Upper lobe of left lung (tissue), 6 donors: ENCODE measurements around the gene DNAJB12. TPM values are rescaled to one million over a fixed set of nuclear protein-coding genes. Genes with fewer than 3 reads are reported as not detected.

Experiments
- ATAC-seq, 2 donors: fragments of 200-7000 bp; cut with Tn5 transposase; one replicate each; pipeline ENCODE4 v1.9.1; 2022; ENCODE audit warnings: mild to moderate bottlenecking in 2 of 2, moderate library complexity in 2 of 2; ENCODE audit not compliant: low FRiP score in 2 of 2
- DNase-seq, 2 donors: peaks; one replicate each; pipeline ENCODE4 v3.0.0-alpha.2; 2019 to 2020
- H3K27ac ChIP-seq, 4 donors: fragments of 200-600 bp; sonication (generic); one replicate each; pipeline ENCODE4 v1.5.1; 2016 to 2019
- H3K27me3 ChIP-seq, 4 donors: fragments of 200-600 bp; sonication (generic); one replicate each; pipeline ENCODE4 v1.5.1; 2017 to 2019
- H3K36me3 ChIP-seq, 4 donors: fragments of 200-600 bp; sonication (generic); one replicate each; pipeline ENCODE4 v1.5.1; 2016 to 2019
- H3K4me1 ChIP-seq, 4 donors: fragments of 200-600 bp; sonication (generic); one replicate each; pipeline ENCODE4 v1.5.1; 2018 to 2019
- H3K4me3 ChIP-seq, 4 donors: fragments of 200-600 bp; sonication (generic); one replicate each; pipeline ENCODE4 v1.5.1; 2017 to 2019; ENCODE audit warnings: mild to moderate bottlenecking in 2 of 4, moderate library complexity in 1 of 4
- H3K9me3 ChIP-seq, 4 donors: fragments of 200-600 bp; sonication (generic); one replicate each; pipeline ENCODE4 v1.5.1; 2018 to 2019
- EP300 ChIP-seq, 4 donors: sonication (generic); formaldehyde crosslinking; IDR thresholded peaks; one replicate each; pipeline ENCODE4 v1.5.1; 2017; ENCODE audit warnings: antibody characterized with exemption in 4 of 4, control low read depth in 2 of 4
- POLR2A ChIP-seq, 4 donors: fragments of 450-650 bp; IDR thresholded peaks; one replicate each; pipeline ENCODE4 v1.5.1; 2016 to 2017; ENCODE audit warnings: antibody characterized with exemption in 4 of 4, mild to moderate bottlenecking in 2 of 4
- POLR2AphosphoS5 ChIP-seq, 2 donors: sonication (generic); formaldehyde crosslinking; IDR thresholded peaks; one replicate each; pipeline ENCODE4 v1.5.1; 2017; ENCODE audit warnings: antibody characterized with exemption in 2 of 2
- WGBS, 2 donors: methylation state at CpG; one replicate each; pipeline ENCODE4 v1.1.5; 2017 to 2018; 5-methylcytosine and 5-hydroxymethylcytosine counted together
- total RNA-seq, 6 donors: library from RNA; depleted of rRNA in 4 of 6; stranded (reverse); fragments of >200 nt in 4 of 6; gene quantifications; one replicate each; pipeline versions ENCODE4 v1.1.0 to v1.2.1, GENCODE V29; 2016 to 2021
- TF ChIP-seq, protein P1 (sequence below), 6 experiments: fragments of 450-650 bp in 4 of 6; fragments of 200-600 bp in 2 of 6; sonication (generic) in 2 of 6; IDR thresholded peaks; one replicate each; pipeline ENCODE4 v1.5.1; 2016 to 2019; ENCODE audit warnings: antibody characterized with exemption in 6 of 6
- donor health status: DM: no; HTN: no; CAD: no; lungs with moderate emphysema.
- donor health status: DM: no; HTN: yes; CAD: no; lungs with severe emphysema.

Gene DNAJB12
- total RNA-seq, 6 donors from 2014 or later = 24.4 to 81.7 (median 49.2) TPM

DNA sequence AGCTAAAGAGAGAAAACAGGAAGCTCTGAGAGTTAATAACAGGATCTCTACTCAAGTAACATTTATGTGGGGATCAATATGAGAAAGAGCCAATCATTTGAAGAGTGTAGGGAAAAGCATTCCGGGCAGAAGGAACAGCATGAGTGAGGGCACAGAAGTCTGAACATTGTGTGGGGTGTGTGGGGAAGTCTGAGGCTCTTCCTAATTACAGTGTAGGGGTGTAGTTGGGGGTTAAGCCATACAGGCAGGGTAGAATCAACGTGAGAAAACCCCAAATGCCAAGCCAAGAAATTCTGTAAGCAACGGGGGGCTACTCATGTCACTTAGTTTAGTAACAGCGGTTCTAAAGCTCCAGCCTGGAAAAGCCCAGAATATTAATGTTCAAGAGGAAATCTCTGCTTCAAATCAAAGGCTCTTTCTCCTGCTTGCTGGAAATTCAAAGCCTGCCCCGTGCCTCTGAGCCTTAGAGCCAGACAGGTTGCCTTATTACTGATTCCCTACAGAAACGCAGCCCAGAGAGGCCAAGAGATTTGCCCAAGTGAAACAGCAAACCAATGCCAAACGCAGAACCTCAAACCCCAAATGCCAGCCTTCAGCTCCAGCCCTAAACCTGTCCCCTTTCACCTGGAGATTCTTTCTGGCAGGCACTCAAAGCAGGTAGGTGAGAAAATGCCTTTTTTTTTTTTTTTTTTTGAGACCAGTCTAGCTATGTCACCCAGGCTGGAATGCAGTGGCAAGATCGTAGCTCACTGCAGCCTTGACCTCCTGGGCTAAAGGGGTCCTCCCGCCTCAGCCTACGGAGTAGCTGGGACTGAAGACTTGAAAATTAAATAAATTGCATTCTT is 36.1 kb downstream of the DNAJB12 start:
- TF ChIP-seq POLR2A (IDR thresholded peaks at IDR 0.05) (no peak), EP300 (IDR thresholded peaks at IDR 0.05) (no peak), POLR2AphosphoS5 (IDR thresholded peaks at IDR 0.05) (no peak)
- TF ChIP-seq, protein P1, sequence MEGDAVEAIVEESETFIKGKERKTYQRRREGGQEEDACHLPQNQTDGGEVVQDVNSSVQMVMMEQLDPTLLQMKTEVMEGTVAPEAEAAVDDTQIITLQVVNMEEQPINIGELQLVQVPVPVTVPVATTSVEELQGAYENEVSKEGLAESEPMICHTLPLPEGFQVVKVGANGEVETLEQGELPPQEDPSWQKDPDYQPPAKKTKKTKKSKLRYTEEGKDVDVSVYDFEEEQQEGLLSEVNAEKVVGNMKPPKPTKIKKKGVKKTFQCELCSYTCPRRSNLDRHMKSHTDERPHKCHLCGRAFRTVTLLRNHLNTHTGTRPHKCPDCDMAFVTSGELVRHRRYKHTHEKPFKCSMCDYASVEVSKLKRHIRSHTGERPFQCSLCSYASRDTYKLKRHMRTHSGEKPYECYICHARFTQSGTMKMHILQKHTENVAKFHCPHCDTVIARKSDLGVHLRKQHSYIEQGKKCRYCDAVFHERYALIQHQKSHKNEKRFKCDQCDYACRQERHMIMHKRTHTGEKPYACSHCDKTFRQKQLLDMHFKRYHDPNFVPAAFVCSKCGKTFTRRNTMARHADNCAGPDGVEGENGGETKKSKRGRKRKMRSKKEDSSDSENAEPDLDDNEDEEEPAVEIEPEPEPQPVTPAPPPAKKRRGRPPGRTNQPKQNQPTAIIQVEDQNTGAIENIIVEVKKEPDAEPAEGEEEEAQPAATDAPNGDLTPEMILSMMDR (IDR thresholded peaks at IDR 0.05) = no peak
- WGBS, 2 donors = 47% methylated on average over 10 of the region's 10 CpGs
- peak overlapping the region; percentile 90 to 99 (median 96) for H3K27ac ChIP-seq
- ATAC-seq (no peak), DNase-seq (no peak)
- no peaks in the 10 kb centered on the region for H3K36me3 ChIP-seq
- H3K4me1 ChIP-seq = peaks cover 78 to 93% (median 82%) of the 10 kb centered on the region in 4 donors
- no peaks in the 10 kb centered on the region for H3K9me3 ChIP-seq
- H3K4me3 ChIP-seq = peak overlapping the region in 3 of 4 donors; percentile 34 to 53 (median 47)
- H3K27me3 ChIP-seq = no peaks in the 10 kb centered on the region

DNA sequence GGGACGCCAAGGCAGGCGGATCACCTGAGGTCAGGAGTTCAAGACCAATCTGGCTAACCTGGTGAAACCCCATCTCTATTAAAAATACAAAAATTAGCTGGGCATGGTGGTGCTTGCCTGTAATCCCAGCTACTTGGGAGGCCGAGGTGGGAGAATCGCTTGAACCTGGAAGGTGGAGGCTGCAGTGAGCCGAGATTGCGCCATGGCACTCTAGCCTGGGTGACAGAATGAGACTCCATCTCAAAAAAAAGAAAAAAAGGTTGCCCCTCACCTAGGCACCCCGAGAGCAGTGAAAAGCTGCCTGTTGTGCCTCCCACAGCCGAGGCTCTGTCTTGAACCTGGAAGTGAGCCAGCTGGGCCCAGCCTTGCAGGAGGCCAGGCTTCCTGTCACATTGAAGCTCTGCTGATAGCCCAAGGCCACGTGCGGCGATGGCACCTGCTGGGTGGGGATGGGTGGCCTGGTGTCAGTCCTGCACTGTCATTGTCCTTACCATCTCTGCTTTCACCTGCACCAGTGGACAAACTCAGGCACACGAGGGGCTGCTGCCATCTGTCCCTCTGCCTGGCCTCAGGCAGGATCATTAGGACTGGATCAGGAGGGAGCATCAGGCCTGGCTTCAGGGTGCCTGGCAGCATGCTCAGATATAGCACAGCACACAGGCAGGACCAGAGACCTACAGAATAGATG is 37.8 kb downstream of the DNAJB12 start:
- Histone ChIP-seq H3K4me1 (peaks cover 67 to 76% (median 72%) of the 10 kb centered on the region in 4 donors), H3K27me3 (no peaks in the 10 kb centered on the region), H3K36me3 (no peaks in the 10 kb centered on the region), H3K27ac (peak overlapping the region; percentile 69 to 94 (median 83)), H3K4me3 (no peak overlapping the region), H3K9me3 (no peaks in the 10 kb centered on the region)
- TF ChIP-seq EP300 (IDR thresholded peaks at IDR 0.05) = no peak
- TF ChIP-seq POLR2AphosphoS5 (IDR thresholded peaks at IDR 0.05) = peak in 1 of 2 donors; percentile 50
- 65 to 75% methylated on average over 9 to 12 of the region's 12 CpGs for WGBS, 2 donors
- DNase-seq = peak; percentile 61 to 77
- ATAC-seq = no peak

DNA sequence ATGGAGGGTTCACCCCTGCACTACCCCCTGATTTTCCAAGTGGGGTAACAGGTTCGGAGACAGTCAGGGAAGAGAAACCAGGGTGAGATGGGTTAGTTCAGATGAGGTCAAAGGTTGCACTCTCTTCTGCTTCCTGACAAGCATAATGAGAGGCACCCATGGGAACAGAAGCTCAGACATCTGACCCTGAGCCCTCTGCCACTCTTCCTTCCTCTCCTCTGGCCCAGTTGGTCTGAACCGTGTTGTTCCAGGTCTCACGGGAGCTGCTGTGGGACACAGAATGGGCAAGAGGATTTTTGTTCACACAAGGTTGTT is 38.4 kb downstream of the DNAJB12 start:
- H3K4me3 ChIP-seq = no peak overlapping the region
- H3K4me1 ChIP-seq = peaks cover 63 to 70% (median 69%) of the 10 kb centered on the region in 4 donors
- peak overlapping the region; percentile 69 to 94 (median 83) for H3K27ac ChIP-seq
- no peaks in the 10 kb centered on the region for H3K27me3 ChIP-seq
- ATAC-seq (no peak), DNase-seq (no peak)
- TF ChIP-seq EP300 (IDR thresholded peaks at IDR 0.05) = no peak
- no peak for TF ChIP-seq POLR2A (IDR thresholded peaks at IDR 0.05)
- peak in 1 of 2 donors; percentile 29 for TF ChIP-seq POLR2AphosphoS5 (IDR thresholded peaks at IDR 0.05)
- TF ChIP-seq, protein P1 (IDR thresholded peaks at IDR 0.05) = no peak
- 38 to 60% methylated on average over 3 of the region's 3 CpGs for WGBS, 2 donors
- no peaks in the 10 kb centered on the region for H3K36me3 ChIP-seq
- H3K9me3 ChIP-seq = no peaks in the 10 kb centered on the region

DNA sequence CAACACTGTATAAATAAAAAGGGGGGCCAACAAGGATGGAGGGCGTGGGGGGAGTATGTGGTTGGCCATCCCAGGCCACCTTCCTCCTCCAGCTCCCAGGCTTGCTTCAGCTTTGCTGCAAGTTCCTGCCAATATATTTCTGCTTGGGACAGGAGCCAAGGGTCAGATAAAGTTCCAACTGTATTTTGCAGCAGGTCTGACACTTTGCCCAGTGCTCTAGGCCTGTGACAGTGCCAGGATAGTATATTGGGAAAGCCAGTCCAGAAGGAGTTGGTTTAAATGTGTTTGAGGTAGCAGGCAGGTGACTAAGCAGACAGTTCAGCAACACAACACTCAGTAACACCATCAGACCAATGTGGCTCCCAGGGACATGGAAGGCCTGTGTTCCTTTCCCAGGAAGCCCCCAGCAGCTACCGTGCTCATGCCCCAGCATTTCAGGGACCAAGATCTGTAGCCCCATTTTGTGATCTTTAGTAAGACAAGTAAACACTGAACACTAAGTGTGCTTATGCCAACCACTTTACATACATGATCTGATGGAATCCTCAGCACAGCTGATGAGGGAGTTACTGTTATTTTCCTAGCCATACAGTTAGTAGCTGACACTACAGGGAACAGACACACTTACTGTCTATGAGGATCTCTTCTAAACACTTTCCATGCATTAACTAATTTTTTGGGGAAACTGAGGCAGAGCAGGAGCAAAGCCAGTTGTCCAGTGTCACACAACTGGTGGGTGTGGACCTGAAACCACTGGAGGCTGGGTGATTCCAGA is 38.9 kb downstream of the DNAJB12 start:
- TF ChIP-seq, protein P1 (IDR thresholded peaks at IDR 0.05) = no peak
- TF ChIP-seq EP300 (IDR thresholded peaks at IDR 0.05) (peak in 1 of 4 donors; percentile 48), POLR2AphosphoS5 (IDR thresholded peaks at IDR 0.05) (peak; percentile 48 to 71), POLR2A (IDR thresholded peaks at IDR 0.05) (peak in 2 of 4 donors; percentile 2 to 35)
- peaks cover 57 to 68% (median 65%) of the 10 kb centered on the region in 4 donors for H3K4me1 ChIP-seq
- H3K27ac ChIP-seq = peak overlapping the region; percentile 69 to 94 (median 83)
- DNase-seq = peak in 1 of 2 donors; percentile 82
- H3K9me3 ChIP-seq = no peaks in the 10 kb centered on the region
- no peak overlapping the region for H3K4me3 ChIP-seq
- ATAC-seq = peak; percentile 2 to 60
- WGBS, 2 donors = 16 to 25% methylated on average over 2 of the region's 2 CpGs
- H3K36me3 ChIP-seq = no peaks in the 10 kb centered on the region
- no peaks in the 10 kb centered on the region for H3K27me3 ChIP-seq
